ENCODE results near the gene STK32B.

The STK32B gene

DNA sequence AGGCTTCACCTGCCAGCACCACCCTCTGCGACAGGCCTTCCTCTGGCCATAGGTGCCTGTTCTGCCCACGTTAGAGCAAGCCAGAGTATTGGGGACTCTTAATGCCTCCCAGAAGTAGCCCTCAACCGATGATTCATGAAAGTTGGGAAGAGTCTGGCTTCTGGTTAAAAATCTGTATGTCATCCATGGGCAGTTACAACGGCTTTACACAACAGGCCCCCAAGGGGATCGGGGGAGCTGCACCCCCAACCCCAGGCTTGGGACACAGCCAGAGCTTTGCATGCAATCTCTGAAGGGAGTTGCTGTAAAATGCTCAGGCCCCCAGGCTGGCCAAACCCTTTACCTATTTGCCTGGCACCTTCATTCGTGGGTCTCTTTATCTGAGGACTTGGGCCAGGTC, 26.6 kb upstream of the STK32B start:
- H3K4me3 ChIP-seq (ENCODE audit: low read depth, low read length): no peak overlapping the region
- CTCF ChIA-PET: interaction anchor here (0.5 to 0.6 kb wide), 2 partner anchors 9 to 1239 kb away, joined by 3 to 5 read pairs; no protein-coding TSS in a partner anchor

DNA sequence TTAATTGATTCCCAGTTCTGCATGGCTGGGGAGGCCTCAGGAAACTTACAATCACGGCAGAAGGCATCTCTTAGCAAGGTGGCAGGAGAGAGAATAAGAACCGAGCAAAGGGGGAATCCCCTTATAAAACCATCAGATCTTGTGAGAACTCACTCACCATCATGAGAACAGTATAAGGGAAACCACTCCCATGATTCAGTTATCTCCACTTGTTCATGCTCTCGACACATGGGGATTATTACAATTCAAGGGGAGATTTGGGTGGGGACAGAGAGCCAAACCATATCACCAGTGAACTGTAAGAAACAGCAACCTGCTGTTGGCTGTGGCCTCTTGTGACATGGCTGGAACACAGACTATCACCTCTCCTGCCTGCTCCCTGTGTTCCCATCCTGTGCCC, 24.9 kb upstream of the STK32B start:
- Histone ChIP-seq H3K4me1 (ENCODE audit: control insufficient read depth, insufficient read depth, low read length) (no peaks in the 10 kb centered on the region), H3K36me3 (ENCODE audit: control insufficient read depth in 2 of 2, insufficient read depth in 1 of 2, low read length in 2 of 2) (no peaks in the 10 kb centered on the region), H3K4me3 (ENCODE audit: low read depth, low read length) (no peak overlapping the region), H3K27ac (ENCODE audit: extremely low read depth, low read depth, low read length) (no peak overlapping the region), H3K9me3 (ENCODE audit: control insufficient read depth, insufficient read depth, low read depth, low read length) (no peaks in the 10 kb centered on the region)
- ChIA-PET CTCF (no interaction called here), POLR2A (no interaction called here)
- no peak for TF ChIP-seq ZNF544 (tag by site-specific recombination; IDR thresholded peaks at IDR 0.05)
- TF ChIP-seq, protein P1, sequence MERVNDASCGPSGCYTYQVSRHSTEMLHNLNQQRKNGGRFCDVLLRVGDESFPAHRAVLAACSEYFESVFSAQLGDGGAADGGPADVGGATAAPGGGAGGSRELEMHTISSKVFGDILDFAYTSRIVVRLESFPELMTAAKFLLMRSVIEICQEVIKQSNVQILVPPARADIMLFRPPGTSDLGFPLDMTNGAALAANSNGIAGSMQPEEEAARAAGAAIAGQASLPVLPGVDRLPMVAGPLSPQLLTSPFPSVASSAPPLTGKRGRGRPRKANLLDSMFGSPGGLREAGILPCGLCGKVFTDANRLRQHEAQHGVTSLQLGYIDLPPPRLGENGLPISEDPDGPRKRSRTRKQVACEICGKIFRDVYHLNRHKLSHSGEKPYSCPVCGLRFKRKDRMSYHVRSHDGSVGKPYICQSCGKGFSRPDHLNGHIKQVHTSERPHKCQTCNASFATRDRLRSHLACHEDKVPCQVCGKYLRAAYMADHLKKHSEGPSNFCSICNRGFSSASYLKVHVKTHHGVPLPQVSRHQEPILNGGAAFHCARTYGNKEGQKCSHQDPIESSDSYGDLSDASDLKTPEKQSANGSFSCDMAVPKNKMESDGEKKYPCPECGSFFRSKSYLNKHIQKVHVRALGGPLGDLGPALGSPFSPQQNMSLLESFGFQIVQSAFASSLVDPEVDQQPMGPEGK (tag by site-specific recombination; IDR thresholded peaks at IDR 0.05): no peak
- TF ChIP-seq ZFP3 (tag by site-specific recombination; IDR thresholded peaks at IDR 0.05; ENCODE audit: low read depth): no peak
- no peak for TF ChIP-seq HOXD13 (CRISPR knock-in tag; IDR thresholded peaks at IDR 0.05; ENCODE audit: borderline replicate concordance)

More for the DNA sequence above, 26.6 kb upstream of the STK32B start:
- Histone ChIP-seq H3K36me3 (ENCODE audit: control insufficient read depth in 2 of 2, insufficient read depth in 1 of 2, low read length in 2 of 2) (no peaks in the 10 kb centered on the region), H3K27ac (ENCODE audit: extremely low read depth, low read depth, low read length) (no peak overlapping the region), H3K4me1 (ENCODE audit: control insufficient read depth, insufficient read depth, low read length) (no peaks in the 10 kb centered on the region), H3K9me3 (ENCODE audit: control insufficient read depth, insufficient read depth, low read depth, low read length) (no peaks in the 10 kb centered on the region)
- no peak for TF ChIP-seq BCL11A (tag by site-specific recombination; IDR thresholded peaks at IDR 0.05; ENCODE audit: low read depth)
- TF ChIP-seq, protein P2, sequence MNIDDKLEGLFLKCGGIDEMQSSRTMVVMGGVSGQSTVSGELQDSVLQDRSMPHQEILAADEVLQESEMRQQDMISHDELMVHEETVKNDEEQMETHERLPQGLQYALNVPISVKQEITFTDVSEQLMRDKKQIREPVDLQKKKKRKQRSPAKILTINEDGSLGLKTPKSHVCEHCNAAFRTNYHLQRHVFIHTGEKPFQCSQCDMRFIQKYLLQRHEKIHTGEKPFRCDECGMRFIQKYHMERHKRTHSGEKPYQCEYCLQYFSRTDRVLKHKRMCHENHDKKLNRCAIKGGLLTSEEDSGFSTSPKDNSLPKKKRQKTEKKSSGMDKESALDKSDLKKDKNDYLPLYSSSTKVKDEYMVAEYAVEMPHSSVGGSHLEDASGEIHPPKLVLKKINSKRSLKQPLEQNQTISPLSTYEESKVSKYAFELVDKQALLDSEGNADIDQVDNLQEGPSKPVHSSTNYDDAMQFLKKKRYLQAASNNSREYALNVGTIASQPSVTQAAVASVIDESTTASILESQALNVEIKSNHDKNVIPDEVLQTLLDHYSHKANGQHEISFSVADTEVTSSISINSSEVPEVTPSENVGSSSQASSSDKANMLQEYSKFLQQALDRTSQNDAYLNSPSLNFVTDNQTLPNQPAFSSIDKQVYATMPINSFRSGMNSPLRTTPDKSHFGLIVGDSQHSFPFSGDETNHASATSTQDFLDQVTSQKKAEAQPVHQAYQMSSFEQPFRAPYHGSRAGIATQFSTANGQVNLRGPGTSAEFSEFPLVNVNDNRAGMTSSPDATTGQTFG (tag by site-specific recombination; IDR thresholded peaks at IDR 0.05; ENCODE audit: borderline replicate concordance): no peak
- TF ChIP-seq ZNF274 (IDR thresholded peaks at IDR 0.05; ENCODE audit: low read length): no peak
- no peak for TF ChIP-seq ZNF274 (tag by site-specific recombination; IDR thresholded peaks at IDR 0.05; ENCODE audit: borderline replicate concordance)
- TF ChIP-seq, protein P3, sequence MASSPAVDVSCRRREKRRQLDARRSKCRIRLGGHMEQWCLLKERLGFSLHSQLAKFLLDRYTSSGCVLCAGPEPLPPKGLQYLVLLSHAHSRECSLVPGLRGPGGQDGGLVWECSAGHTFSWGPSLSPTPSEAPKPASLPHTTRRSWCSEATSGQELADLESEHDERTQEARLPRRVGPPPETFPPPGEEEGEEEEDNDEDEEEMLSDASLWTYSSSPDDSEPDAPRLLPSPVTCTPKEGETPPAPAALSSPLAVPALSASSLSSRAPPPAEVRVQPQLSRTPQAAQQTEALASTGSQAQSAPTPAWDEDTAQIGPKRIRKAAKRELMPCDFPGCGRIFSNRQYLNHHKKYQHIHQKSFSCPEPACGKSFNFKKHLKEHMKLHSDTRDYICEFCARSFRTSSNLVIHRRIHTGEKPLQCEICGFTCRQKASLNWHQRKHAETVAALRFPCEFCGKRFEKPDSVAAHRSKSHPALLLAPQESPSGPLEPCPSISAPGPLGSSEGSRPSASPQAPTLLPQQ (tag by site-specific recombination; IDR thresholded peaks at IDR 0.05): no peak
- no peak for TF ChIP-seq ZNF24 (tag by site-specific recombination; IDR thresholded peaks at IDR 0.05)
- no peak for TF ChIP-seq ZSCAN30 (tag by site-specific recombination; IDR thresholded peaks at IDR 0.05)
- no peak for TF ChIP-seq ZFP69B (tag by site-specific recombination; IDR thresholded peaks at IDR 0.05)
- no peak for TF ChIP-seq ZNF423 (tag by site-specific recombination; IDR thresholded peaks at IDR 0.05)
- no peak for TF ChIP-seq ZXDB (tag by site-specific recombination; IDR thresholded peaks at IDR 0.05)
- no peak for TF ChIP-seq YY1 (tag by site-specific recombination; IDR thresholded peaks at IDR 0.05)
- TF ChIP-seq ZNF660 (tag by site-specific recombination; IDR thresholded peaks at IDR 0.05): no peak
- no peak for TF ChIP-seq ZNF341 (tag by site-specific recombination; IDR thresholded peaks at IDR 0.05; ENCODE audit: low read depth)
- no peak for TF ChIP-seq ZBTB20 (tag by site-specific recombination; IDR thresholded peaks at IDR 0.05)
- no peak for TF ChIP-seq ZNF366 (tag by site-specific recombination; conservative IDR thresholded peaks at IDR 0.05)
- TF ChIP-seq ZNF76 (tag by site-specific recombination; IDR thresholded peaks at IDR 0.05; ENCODE audit: borderline replicate concordance, low read depth): no peak
- no peak for TF ChIP-seq ZNF654 (tag by site-specific recombination; IDR thresholded peaks at IDR 0.05; ENCODE audit: low read depth)
- POLR2A ChIA-PET: no interaction called here

All from HEK293 (cell line).